ENCODE results near the gene MMP25. TPM values are rescaled to one million over a fixed set of nuclear protein-coding genes. Genes with fewer than 3 reads are reported as not detected.

The MMP25 gene
- total and polyA plus RNA-seq, 2 donors (not counting 1 experiment from before 2014, with no cell fraction given) = 0.12 to 0.22 TPM

DNA sequence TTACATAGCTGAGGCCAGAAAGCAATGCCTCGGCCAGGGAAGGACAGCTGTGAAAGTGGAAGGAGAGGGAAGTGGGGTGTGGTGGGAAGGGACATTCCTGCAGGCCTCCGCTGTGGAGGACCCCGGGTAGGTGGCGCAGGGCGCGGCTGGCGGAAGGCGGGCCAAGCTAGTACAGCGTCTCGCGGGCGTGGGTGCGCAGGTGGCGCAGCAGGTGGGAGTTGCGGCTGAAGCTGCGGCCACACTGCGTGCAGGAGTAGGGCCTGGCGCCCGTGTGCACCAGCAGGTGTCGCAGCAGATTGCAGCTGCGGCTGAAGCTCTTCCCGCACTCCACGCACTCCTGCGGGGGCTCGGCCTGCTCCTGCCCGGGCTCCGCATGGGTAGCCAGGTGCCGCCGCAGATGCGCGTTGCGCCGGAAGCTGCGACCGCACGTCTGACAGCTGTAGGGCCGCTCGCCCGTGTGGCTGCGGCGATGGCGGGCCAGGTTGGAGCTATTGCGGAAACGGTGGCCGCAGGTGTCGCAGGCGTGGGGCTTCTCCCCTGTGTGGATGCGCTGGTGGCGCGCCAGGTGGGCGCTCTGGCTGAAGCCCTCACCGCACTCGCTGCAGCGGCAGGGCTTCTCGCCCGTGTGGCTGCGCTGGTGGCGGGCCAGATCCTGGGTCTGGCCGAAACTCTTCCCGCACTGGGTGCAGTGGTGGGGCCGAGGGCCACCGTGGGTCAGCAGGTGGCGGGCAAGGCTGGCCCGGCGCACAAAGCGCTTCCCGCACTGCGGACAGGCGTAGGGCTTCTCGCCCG is 42.8 kb downstream of the MMP25 start:
- H3K79me2 ChIP-seq (ENCODE audit: control insufficient read depth, insufficient read depth, low read length) = no peaks in the 10 kb centered on the region
- POLR2A ChIA-PET = no interaction called here
- no peak for DNase-seq
- no peak overlapping the region for H3K4me3 Mint-ChIP-seq
- H3K27ac ChIP-seq (ENCODE audit: low read length in 2 of 2) = no peak overlapping the region
- H3K9me3 ChIP-seq (ENCODE audit: control extremely low read depth in 1 of 3, control insufficient read depth in 2 of 3, insufficient read depth in 1 of 3, low read length in 2 of 3) = no peaks in the 10 kb centered on the region
- H3K27me3 Mint-ChIP-seq = peaks cover 7% of the 10 kb centered on the region
- H3K27ac Mint-ChIP-seq = no peak overlapping the region
- no peak overlapping the region for H3K4me2 ChIP-seq (replicated peaks; ENCODE audit: low read depth, low read length, poor library complexity, severe bottlenecking)
- H3K27me3 ChIP-seq (replicated peaks in 1 of 4; ENCODE audit: control extremely low read depth in 1 of 4, control insufficient read depth in 3 of 4, insufficient read depth in 4 of 4, low read length in 3 of 4) = peaks cover 0 to 8% (median 3%) of the 10 kb centered on the region in 4 experiments
- no peaks in the 10 kb centered on the region for H3K36me3 ChIP-seq (replicated peaks in 1 of 2; ENCODE audit: control extremely low read depth in 1 of 2, control insufficient read depth in 1 of 2, extremely low read depth in 1 of 2, insufficient read depth in 2 of 2, low read length in 1 of 2)
- no peaks in the 10 kb centered on the region for H3K4me1 ChIP-seq (ENCODE audit: control insufficient read depth in 2 of 2, insufficient read depth in 2 of 2, low read length in 2 of 2)
- intact Hi-C loops (cut with micrococcal nuclease) = no loop called here
- H3K4me3 ChIP-seq (ENCODE audit: control extremely low read depth in 1 of 5, extremely low read depth in 1 of 5, insufficient read depth in 1 of 5, low read depth in 2 of 5, low read length in 4 of 5) = no peak overlapping the region
- H3K9me3 Mint-ChIP-seq (ENCODE audit: insufficient read depth) = no peaks in the 10 kb centered on the region
- no peak for TF ChIP-seq EZH2 (IDR thresholded peaks at IDR 0.05; ENCODE audit: borderline replicate concordance, insufficient read depth, low read depth, low read length, poor library complexity, severe bottlenecking)
- TF ChIP-seq, protein P1, sequence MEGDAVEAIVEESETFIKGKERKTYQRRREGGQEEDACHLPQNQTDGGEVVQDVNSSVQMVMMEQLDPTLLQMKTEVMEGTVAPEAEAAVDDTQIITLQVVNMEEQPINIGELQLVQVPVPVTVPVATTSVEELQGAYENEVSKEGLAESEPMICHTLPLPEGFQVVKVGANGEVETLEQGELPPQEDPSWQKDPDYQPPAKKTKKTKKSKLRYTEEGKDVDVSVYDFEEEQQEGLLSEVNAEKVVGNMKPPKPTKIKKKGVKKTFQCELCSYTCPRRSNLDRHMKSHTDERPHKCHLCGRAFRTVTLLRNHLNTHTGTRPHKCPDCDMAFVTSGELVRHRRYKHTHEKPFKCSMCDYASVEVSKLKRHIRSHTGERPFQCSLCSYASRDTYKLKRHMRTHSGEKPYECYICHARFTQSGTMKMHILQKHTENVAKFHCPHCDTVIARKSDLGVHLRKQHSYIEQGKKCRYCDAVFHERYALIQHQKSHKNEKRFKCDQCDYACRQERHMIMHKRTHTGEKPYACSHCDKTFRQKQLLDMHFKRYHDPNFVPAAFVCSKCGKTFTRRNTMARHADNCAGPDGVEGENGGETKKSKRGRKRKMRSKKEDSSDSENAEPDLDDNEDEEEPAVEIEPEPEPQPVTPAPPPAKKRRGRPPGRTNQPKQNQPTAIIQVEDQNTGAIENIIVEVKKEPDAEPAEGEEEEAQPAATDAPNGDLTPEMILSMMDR (IDR thresholded peaks at IDR 0.05) = no peak
- CTCF ChIA-PET = interaction anchor here (1.3 to 3.2 kb wide), 3 partner anchors 11 to 40 kb away, joined by 3 to 16 read pairs (median 3); no protein-coding TSS in a partner anchor
- H2AFZ ChIP-seq (ENCODE audit: insufficient read depth, low read depth, low read length, poor library complexity, severe bottlenecking) = no peak overlapping the region
- H4K20me1 ChIP-seq (ENCODE audit: control insufficient read depth, insufficient read depth, low read length, poor library complexity, severe bottlenecking) = no peaks in the 10 kb centered on the region
- 97% methylated on average over 71 of the region's 71 CpGs for WGBS (ENCODE audit: insufficient coverage)
- no peak for ATAC-seq (ENCODE audit: low read depth)
- H3K4me1 Mint-ChIP-seq = peaks cover 4% of the 10 kb centered on the region
- H3K9ac ChIP-seq (ENCODE audit: low read length) = no peak overlapping the region
